PC-9 (cell line): ENCODE measurements around the gene HOXC13. TPM values are rescaled to one million over a fixed set of nuclear protein-coding genes. Genes with fewer than 3 reads are reported as not detected.
A peak's percentile ranks its signal among the peaks of the same experiment; 100 is the strongest.

Experiments used
- BruUV-seq: library from RNA; stranded (reverse); fragments of 400-500 nt; replicated peaks from 2 replicates; lab custom pipeline; 2021; lab: Mats Ljungman, UMichigan
- CTCF ChIA-PET: fragments of 300-600 bp; sonication (Branson Sonifier 250); formaldehyde crosslinking; loops from one replicate; lab custom pipeline; 2022; ENCODE audit warnings: antibody characterized with exemption; lab: Charles Lee
- POLR2A ChIA-PET: fragments of 300-600 bp; sonication (Branson Sonifier 250); formaldehyde crosslinking; loops from one replicate; lab custom pipeline; 2022; ENCODE audit warnings: antibody characterized with exemption; ENCODE audit not compliant: unreplicated experiment; lab: Charles Lee
- DNase-seq, 2 experiments: peaks; one replicate each; pipeline versions ENCODE4 v3.0.0 to v3.0.0-alpha.2; 2015 to 2022; ENCODE audit warnings: mixed read lengths in 1 of 2
- H2AFZ ChIP-seq: fragments of 200-600 bp; sonication (generic); 2 replicates; pipeline ENCODE4 v1.8.1; 2017; ENCODE audit warnings: antibody characterized with exemption
- H3F3A ChIP-seq: fragments of 200-600 bp; sonication (generic); 2 replicates; pipeline ENCODE4 v1.8.1; 2017; ENCODE audit warnings: antibody characterized with exemption, mild to moderate bottlenecking, low read depth; ENCODE audit not compliant: insufficient read depth
- H3K27ac ChIP-seq: fragments of 200-600 bp; sonication (generic); 2 replicates; pipeline ENCODE4 v1.6.1; 2016; ENCODE audit warnings: mixed run types
- H3K27me3 ChIP-seq: fragments of 200-600 bp; sonication (generic); 2 replicates; pipeline ENCODE4 v1.6.1; 2016; ENCODE audit warnings: low read depth, mixed run types; ENCODE audit not compliant: insufficient read depth
- H3K36me3 ChIP-seq: fragments of 200-600 bp; sonication (generic); 2 replicates; pipeline ENCODE4 v1.6.1; 2016; ENCODE audit warnings: low read depth, mixed run types
- H3K4me1 ChIP-seq: fragments of 200-600 bp; sonication (generic); replicated peaks from 2 replicates; pipeline ENCODE4 v1.6.1; 2016; ENCODE audit warnings: mixed run types; ENCODE audit not compliant: insufficient read depth
- H3K4me2 ChIP-seq: fragments of 200-600 bp; sonication (generic); 2 replicates; pipeline ENCODE4 v1.6.1; 2017; ENCODE audit warnings: mixed run types
- H3K4me3 ChIP-seq: fragments of 200-600 bp; sonication (generic); 2 replicates; pipeline ENCODE4 v1.6.1; 2016; ENCODE audit warnings: mixed run types
- H3K79me2 ChIP-seq: fragments of 200-600 bp; sonication (generic); 2 replicates; pipeline ENCODE4 v1.6.1; 2017; ENCODE audit warnings: low read depth, mixed run types
- H3K9me2 ChIP-seq: fragments of 200-600 bp; sonication (generic); 2 replicates; pipeline ENCODE4 v1.8.1; 2017; ENCODE audit warnings: mild to moderate bottlenecking; ENCODE audit not compliant: insufficient read depth
- H3K9me3 ChIP-seq: fragments of 200-600 bp; sonication (generic); 2 replicates; pipeline ENCODE4 v1.8.1; 2016; ENCODE audit warnings: low read depth; ENCODE audit not compliant: insufficient read depth
- H4K20me1 ChIP-seq: fragments of 200-600 bp; sonication (generic); 2 replicates; pipeline ENCODE4 v1.8.1; 2017; ENCODE audit not compliant: insufficient read depth
- CTCF ChIP-seq: fragments of 200-600 bp; sonication (generic); conservative IDR thresholded peaks from 2 replicates; pipeline ENCODE4 v1.6.1; 2017; ENCODE audit warnings: mixed run types, antibody characterized with exemption, mild to moderate bottlenecking, moderate library complexity
- EZH2 ChIP-seq: fragments of 200-600 bp; sonication (generic); IDR thresholded peaks from 2 replicates; pipeline ENCODE4 v1.8.0; 2017; ENCODE audit warnings: antibody characterized with exemption, low read depth
- intact Hi-C: fragments of 100-400 bp; cut with micrococcal nuclease; formaldehyde crosslinking; loops from one replicate; pipeline ENCODE4 v1.10.0; 2022; ENCODE audit not compliant: unreplicated experiment
- total RNA-seq: library from RNA; stranded (reverse); gene quantifications from 2 replicates; pipeline ENCODE4 v1.2.3, GENCODE V29; 2021

The HOXC13 gene
- total RNA-seq, 1 experiment from 2014 or later: 1.8 TPM

- ChIA-PET CTCF (interaction anchor here (1.0 kb wide), 1 partner anchor 13 kb away, joined by 12 read pairs; no protein-coding TSS in a partner anchor), POLR2A (no interaction called here)
- intact Hi-C loops: no loop called here
- Histone ChIP-seq H3K36me3 (peaks cover 5% of the 10 kb centered on the region; the same call in 1 of the 2 replicates), H3K4me3 (no peak overlapping the region), H4K20me1 (no peaks in the 10 kb centered on the region), H3F3A (peaks cover 23% of the 10 kb centered on the region; the same call in 1 of the 2 replicates), H3K4me2 (no peak overlapping the region), H3K27ac (no peak overlapping the region), H3K79me2 (peaks cover 12% of the 10 kb centered on the region; the same call in 1 of the 2 replicates), H3K9me3 (no peaks in the 10 kb centered on the region), H2AFZ (no peak overlapping the region), H3K9me2 (no peaks in the 10 kb centered on the region), H3K27me3 (no peaks in the 10 kb centered on the region), H3K4me1 (peaks cover 22% of the 10 kb centered on the region)
- no TSS peak for BruUV-seq
- DNase-seq: peak in 1 of 2 experiments; percentile 40
- TF ChIP-seq CTCF: no peak
- TF ChIP-seq EZH2: no peak
These were observed 10.3 kb downstream of the HOXC13 start for GRCh38 chr12:53948650-53949593.

GRCh38 chr12:53949631-53950436, 11.2 kb downstream of the HOXC13 start:
- Histone ChIP-seq H2AFZ (no peak overlapping the region), H3K27me3 (no peaks in the 10 kb centered on the region), H3K4me3 (no peak overlapping the region)

More at GRCh38 chr12:53949631-53950436, 11.2 kb downstream of the HOXC13 start:
- Histone ChIP-seq H3K9me3 (no peaks in the 10 kb centered on the region), H3K4me1 (peaks cover 23% of the 10 kb centered on the region), H3K36me3 (peaks cover 5% of the 10 kb centered on the region; the same call in 1 of the 2 replicates), H3K4me2 (no peak overlapping the region), H3K27ac (no peak overlapping the region), H4K20me1 (no peaks in the 10 kb centered on the region), H3K79me2 (peaks cover 7% of the 10 kb centered on the region; the same call in 1 of the 2 replicates), H3F3A (peaks cover 23% of the 10 kb centered on the region; the same call in 1 of the 2 replicates), H3K9me2 (no peaks in the 10 kb centered on the region)
- ChIA-PET CTCF (interaction anchor here (0.7 kb wide), 1 partner anchor 180 kb away, joined by 3 read pairs; no protein-coding TSS in a partner anchor), POLR2A (no interaction called here)
- intact Hi-C loops: loop anchor here (5.0 kb wide), 1 partner anchor 83 kb away; no protein-coding TSS in a partner anchor
- BruUV-seq: no TSS peak
- TF ChIP-seq EZH2: no peak
- no peak for TF ChIP-seq CTCF
- DNase-seq: no peak
